Adrenal gland (tissue), 5 donors: Measurements from ENCODE around the gene CRYBG1.

Source experiments
- CTCF ChIP-seq, 6 experiments: fragments of 450-650 bp in 4 of 6; fragments of 200-600 bp in 2 of 6; sonication (generic) in 1 of 6; IDR thresholded peaks; 1 replicate in 5 of 6; 2 replicates in 1 of 6; pipeline versions ENCODE4 v1.5.1 to v1.8.0; 2016 to 2021; ENCODE audit warnings: antibody characterized with exemption in 6 of 6, mild to moderate bottlenecking in 2 of 6, moderate library complexity in 1 of 6
- POLR2A ChIP-seq, 2 donors: fragments of 450-650 bp; IDR thresholded peaks; one replicate each; pipeline ENCODE4 v1.6.1; 2017; ENCODE audit warnings: antibody characterized with exemption in 2 of 2, mild to moderate bottlenecking in 2 of 2, moderate library complexity in 1 of 2
- donor health status: DM: no; HTN: no; CAD: no.

DNA sequence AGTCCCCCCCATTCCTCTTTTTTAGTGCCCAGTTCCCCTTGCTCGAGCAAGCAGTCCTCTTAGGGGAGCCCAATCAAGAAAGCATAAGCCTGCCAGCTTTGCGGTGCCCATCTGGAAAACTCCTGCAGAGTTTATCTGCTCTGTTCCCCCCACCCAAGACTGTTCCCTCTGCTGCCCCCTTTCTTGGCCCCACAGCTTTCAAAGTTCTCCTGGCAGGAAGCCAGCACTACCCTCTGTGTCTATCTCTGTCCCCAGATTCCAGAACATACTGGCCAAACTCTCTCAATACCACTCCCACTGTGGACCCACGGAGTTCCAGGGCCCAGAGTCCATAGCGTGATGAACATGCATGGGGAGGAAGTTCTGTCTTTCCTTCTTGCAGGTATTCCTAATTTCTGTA is 55.4 kb downstream of the CRYBG1 start:
- TF ChIP-seq CTCF (IDR thresholded peaks at IDR 0.05): no peak
- TF ChIP-seq POLR2A (IDR thresholded peaks at IDR 0.05): no peak
